NAMALWA (cell line): ENCODE results near the gene SOX15.
"Not testable (repeated sequence)": the region's sequence is repeated elsewhere in the genome, so short reads cannot be mapped to it uniquely, and the experiment has no call there.

Experiments
- DNase-seq: peaks from one replicate; pipeline ENCODE4 v3.0.0-alpha.2; 2015; ENCODE audit warnings: low spot score

SOX15 gene

GRCh38 chr17:7589891-7590691, at the start of gene SOX15:
TSS of gene SOX15 (minus strand) at chr17:7590094. CDS start at chr17:7589676, 418 bp downstream.
- no peak for DNase-seq

- no peak for DNase-seq
Observed at GRCh38 chr17:7636163-7636562, 46.3 kb upstream of the SOX15 start.

GRCh38 chr17:7634384-7634783, 44.5 kb upstream of the SOX15 start:
- DNase-seq, result no peak

- DNase-seq, result no peak
Observed at GRCh38 chr17:7633093-7633492, 43.2 kb upstream of the SOX15 start.

- DNase-seq, result peak; percentile 63
Observed at GRCh38 chr17:7632492-7632894, 42.6 kb upstream of the SOX15 start.

GRCh38 chr17:7631398-7632380, 41.8 kb upstream of the SOX15 start:
- no peak for DNase-seq

GRCh38 chr17:7629939-7630571, 40.2 kb upstream of the SOX15 start, which contains the start of gene SHBG:
TSS of gene SHBG (plus strand) at chr17:7630135. CDS start at chr17:7630173, 38 bp downstream.
- DNase-seq, result no peak

- DNase-seq, result peak; percentile 78
Observed at GRCh38 chr17:7627250-7628121, 37.6 kb upstream of the SOX15 start, which contains the start of gene SAT2. TSS of gene SAT2 (minus strand) at chr17:7627821. CDS start at chr17:7627635, 186 bp downstream.

- DNase-seq, result no peak
Observed at GRCh38 chr17:7626956-7627249, 37.0 kb upstream of the SOX15 start.

- no peak for DNase-seq
Observed at GRCh38 chr17:7626307-7626706, 36.4 kb upstream of the SOX15 start.

GRCh38 chr17:7625749-7626148, 35.9 kb upstream of the SOX15 start:
- DNase-seq, result not testable (repeated sequence)

GRCh38 chr17:7623661-7624060, 33.8 kb upstream of the SOX15 start:
- no peak for DNase-seq

- no peak for DNase-seq
Observed at GRCh38 chr17:7620835-7621234, 30.9 kb upstream of the SOX15 start.

- no peak for DNase-seq
Observed at GRCh38 chr17:7618608-7619007, 28.7 kb upstream of the SOX15 start.

- no peak for DNase-seq
Observed at GRCh38 chr17:7615265-7615747, 25.4 kb upstream of the SOX15 start.

GRCh38 chr17:7614425-7615264, 24.8 kb upstream of the SOX15 start, which contains the start of gene FXR2:
TSS of gene FXR2 (minus strand) at chr17:7614897. CDS start at chr17:7614532, 365 bp downstream.
- peak; percentile 97 for DNase-seq

GRCh38 chr17:7613769-7614424, 24.0 kb upstream of the SOX15 start:
- no peak for DNase-seq

- DNase-seq, result no peak
Observed at GRCh38 chr17:7612294-7612640, 22.4 kb upstream of the SOX15 start.

- no peak for DNase-seq
Observed at GRCh38 chr17:7611635-7612293, 21.9 kb upstream of the SOX15 start.
